Activated CD4-positive, alpha-beta T cell treated with anti-CD3 and anti-CD28 coated beads for 24 hours (primary cell): Measurements from ENCODE around the gene PECR.
"Not testable (repeated sequence)": the region's sequence is repeated elsewhere in the genome, so short reads cannot be mapped to it uniquely, and the experiment has no call there.

Experiments used
- DNase-seq, 2 donors: peaks; one replicate each; pipeline ENCODE4 v3.0.0-alpha.2; 2020; ENCODE audit warnings: low read depth in 2 of 2

PECR gene

GRCh38 chr2:216029416-216030129 lies 52.0 kb downstream of the PECR start:
- DNase-seq = no peak

GRCh38 chr2:216024779-216025336 lies 56.8 kb downstream of the PECR start:
- DNase-seq = no peak

GRCh38 chr2:216023055-216023648 lies 58.5 kb downstream of the PECR start:
- DNase-seq = peak in 1 of 2 donors; percentile 25

- no peak for DNase-seq
Observed at GRCh38 chr2:216021768-216022565, 59.6 kb downstream of the PECR start.

GRCh38 chr2:216018709-216019108 lies 62.9 kb downstream of the PECR start:
- DNase-seq = no peak

GRCh38 chr2:216017365-216017764 lies 64.2 kb downstream of the PECR start:
- DNase-seq = no peak

- DNase-seq = no peak
Observed at GRCh38 chr2:216016581-216016980, 65.0 kb downstream of the PECR start.

GRCh38 chr2:216015722-216016464 lies 65.7 kb downstream of the PECR start:
- DNase-seq = peak in 1 of 2 donors; percentile 20

GRCh38 chr2:216014986-216015385 lies 66.6 kb downstream of the PECR start:
- DNase-seq = no peak

- DNase-seq = no peak
Observed at GRCh38 chr2:216014006-216014405, 67.6 kb downstream of the PECR start.

- DNase-seq = peak; percentile 78 to 82
Observed at GRCh38 chr2:216013080-216013909, 68.3 kb downstream of the PECR start, which contains the start of gene MREG. Gene MREG (minus strand): TSS chr2:216013551. CDS start chr2:216013327, 224 bp downstream.

GRCh38 chr2:216012830-216013079 lies 68.9 kb downstream of the PECR start:
- DNase-seq = no peak

- no peak for DNase-seq
Observed at GRCh38 chr2:216012133-216012829, 69.3 kb downstream of the PECR start.

GRCh38 chr2:216009215-216009614 lies 72.4 kb downstream of the PECR start:
- not testable (repeated sequence) for DNase-seq

- DNase-seq = no peak
Observed at GRCh38 chr2:216008387-216008786, 73.2 kb downstream of the PECR start.

GRCh38 chr2:216006164-216006663 lies 75.4 kb downstream of the PECR start:
- DNase-seq = no peak

- no peak for DNase-seq
Observed at GRCh38 chr2:216004697-216005283, 76.8 kb downstream of the PECR start.

GRCh38 chr2:216003876-216004696 lies 77.5 kb downstream of the PECR start:
- no peak for DNase-seq

GRCh38 chr2:216002693-216003092 lies 78.9 kb downstream of the PECR start:
- DNase-seq = no peak
